Esophagus (tissue), 2 donors: Measurements from ENCODE around the gene SC5D. TPM values are rescaled to one million over a fixed set of nuclear protein-coding genes. Genes with fewer than 3 reads are reported as not detected.

Experiments used
- H3K27ac ChIP-seq, 2 donors: one replicate each; pipeline ENCODE4 v1.5.1; 2013; ENCODE audit warnings: low read depth in 2 of 2, mild to moderate bottlenecking in 2 of 2, inconsistent platforms in 1 of 2, low read length in 1 of 2, moderate library complexity in 1 of 2
- H3K27me3 ChIP-seq, 2 donors: one replicate each; pipeline ENCODE4 v1.6.1; 2013; ENCODE audit warnings: low read length in 2 of 2, control low read depth in 1 of 2, mild to moderate bottlenecking in 1 of 2; ENCODE audit not compliant: insufficient read depth in 2 of 2, control insufficient read depth in 1 of 2
- H3K36me3 ChIP-seq, 2 donors: one replicate each; pipeline ENCODE4 v1.6.1; 2013; ENCODE audit warnings: low read length in 1 of 2; ENCODE audit not compliant: control insufficient read depth in 2 of 2, insufficient read depth in 2 of 2
- H3K4me1 ChIP-seq, 2 donors: one replicate each; pipeline ENCODE4 v1.6.1; 2013; ENCODE audit warnings: low read length in 1 of 2; ENCODE audit not compliant: control insufficient read depth in 2 of 2, insufficient read depth in 2 of 2
- H3K4me3 ChIP-seq, 2 donors: one replicate each; pipeline ENCODE4 v1.5.1; 2013; ENCODE audit warnings: low read length in 2 of 2, mild to moderate bottlenecking in 2 of 2, low read depth in 1 of 2, moderate library complexity in 1 of 2
- H3K9me3 ChIP-seq, 2 donors: one replicate each; pipeline ENCODE4 v1.6.1; 2013; ENCODE audit warnings: mild to moderate bottlenecking in 2 of 2, low read depth in 1 of 2, low read length in 1 of 2, moderate library complexity in 1 of 2; ENCODE audit not compliant: control insufficient read depth in 2 of 2, insufficient read depth in 1 of 2
- WGBS, 2 donors: extraction: QIAGEN DNeasy Blood & Tissue Kit; methylation state at CpG; one replicate each; pipeline ENCODE4 v1.1.7; 2013; 5-methylcytosine and 5-hydroxymethylcytosine counted together
- polyA plus RNA-seq, 2 donors: library from polyadenylated mRNA; stranded (reverse); fragments of 200-250 nt; gene quantifications; one replicate each; pipeline ENCODE4 v1.2.3, GENCODE V29; 2013
- donor health status: healthy with polysubstance abuse.
- donor health status: Bipolar disorder and iron deficiency.

SC5D gene, protein sequence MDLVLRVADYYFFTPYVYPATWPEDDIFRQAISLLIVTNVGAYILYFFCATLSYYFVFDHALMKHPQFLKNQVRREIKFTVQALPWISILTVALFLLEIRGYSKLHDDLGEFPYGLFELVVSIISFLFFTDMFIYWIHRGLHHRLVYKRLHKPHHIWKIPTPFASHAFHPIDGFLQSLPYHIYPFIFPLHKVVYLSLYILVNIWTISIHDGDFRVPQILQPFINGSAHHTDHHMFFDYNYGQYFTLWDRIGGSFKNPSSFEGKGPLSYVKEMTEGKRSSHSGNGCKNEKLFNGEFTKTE
- 10 to 100 TPM; 37.2 to 40.6 TPM for polyA plus RNA-seq

DNA sequence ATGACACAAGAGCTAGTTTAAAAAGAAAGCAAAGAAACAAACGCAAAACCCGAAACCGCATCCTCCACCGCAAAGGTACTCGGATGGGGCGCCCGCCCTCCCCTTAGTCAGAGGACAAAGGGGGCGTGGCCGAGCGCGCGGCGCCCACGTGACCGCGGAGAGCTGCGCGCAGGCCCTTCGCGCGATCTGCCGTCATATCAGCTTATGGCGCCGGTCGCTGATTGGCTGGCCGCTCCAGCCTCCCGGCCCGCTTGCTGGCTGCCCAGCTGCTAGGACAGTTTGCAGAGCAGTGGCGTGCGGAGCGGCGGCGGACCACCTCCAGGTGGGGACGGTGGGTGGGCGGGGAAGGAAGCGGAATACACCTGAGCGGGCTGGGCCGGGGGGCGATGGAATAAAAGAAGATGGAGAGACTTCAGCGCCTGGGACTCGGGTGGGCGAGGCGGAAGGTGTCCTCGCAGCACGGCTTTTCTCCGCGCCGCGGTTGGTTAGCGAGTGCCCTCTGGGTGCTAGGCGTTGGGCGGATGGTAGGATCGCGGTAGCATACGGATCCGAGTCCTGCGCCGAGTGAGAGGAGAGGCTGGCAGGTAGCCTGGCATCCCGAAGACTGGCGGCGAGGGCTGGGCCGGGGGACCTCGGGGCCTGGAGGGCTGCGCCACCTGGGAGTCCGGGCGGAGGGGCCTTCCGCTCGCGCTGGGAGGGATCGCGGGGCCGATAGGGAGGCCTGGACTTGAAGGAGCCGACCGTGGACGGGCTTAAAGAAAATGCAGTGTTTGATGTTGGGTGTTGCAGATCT is at the start of gene SC5D:
SC5D (plus strand) TSS at position 277 of the 793 bp plus-strand sequence. CDS start 10,605 bp downstream, outside the sequence.
- H3K4me3 ChIP-seq, result peak within 1 kb of the TSS; percentile 81 to 86
- H3K4me1 ChIP-seq, result no peaks in the 10 kb centered on the region
- H3K27me3 ChIP-seq, result no peaks in the 10 kb centered on the region
- WGBS, 2 donors, result 0% methylated on average over 75 of the region's 75 CpGs
- H3K36me3 ChIP-seq, result no peaks in the 10 kb centered on the region
- H3K27ac ChIP-seq, result peak within 1 kb of the TSS; percentile 91 to 94
- H3K9me3 ChIP-seq, result no peaks in the 10 kb centered on the region

DNA sequence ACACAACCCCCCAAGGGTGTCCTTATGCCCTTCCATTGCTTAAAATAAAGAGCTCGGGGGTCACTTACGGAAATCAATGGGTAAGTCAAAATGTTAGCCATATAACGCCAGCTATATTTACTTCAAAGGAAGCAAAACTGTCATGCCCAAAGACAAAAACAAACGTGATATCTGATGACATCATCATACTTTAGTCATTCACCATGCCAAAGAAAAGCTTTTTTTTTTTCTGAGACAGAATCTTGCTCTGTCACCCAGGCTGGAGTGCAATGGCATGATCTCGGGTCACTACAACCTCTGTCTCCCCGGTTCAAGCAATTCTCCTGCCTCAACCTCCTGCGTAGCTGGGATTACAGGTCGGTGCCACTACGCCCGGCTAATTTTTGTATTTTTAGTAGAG is 47.7 kb upstream of the SC5D start:
- Histone ChIP-seq H3K9me3 (no peaks in the 10 kb centered on the region), H3K27me3 (no peaks in the 10 kb centered on the region), H3K27ac (no peak overlapping the region), H3K36me3 (no peaks in the 10 kb centered on the region), H3K4me1 (peaks cover 0 to 8% of the 10 kb centered on the region in 2 donors), H3K4me3 (no peak overlapping the region)
- WGBS, 2 donors, result 81 to 82% methylated on average over 10 of the region's 10 CpGs

DNA sequence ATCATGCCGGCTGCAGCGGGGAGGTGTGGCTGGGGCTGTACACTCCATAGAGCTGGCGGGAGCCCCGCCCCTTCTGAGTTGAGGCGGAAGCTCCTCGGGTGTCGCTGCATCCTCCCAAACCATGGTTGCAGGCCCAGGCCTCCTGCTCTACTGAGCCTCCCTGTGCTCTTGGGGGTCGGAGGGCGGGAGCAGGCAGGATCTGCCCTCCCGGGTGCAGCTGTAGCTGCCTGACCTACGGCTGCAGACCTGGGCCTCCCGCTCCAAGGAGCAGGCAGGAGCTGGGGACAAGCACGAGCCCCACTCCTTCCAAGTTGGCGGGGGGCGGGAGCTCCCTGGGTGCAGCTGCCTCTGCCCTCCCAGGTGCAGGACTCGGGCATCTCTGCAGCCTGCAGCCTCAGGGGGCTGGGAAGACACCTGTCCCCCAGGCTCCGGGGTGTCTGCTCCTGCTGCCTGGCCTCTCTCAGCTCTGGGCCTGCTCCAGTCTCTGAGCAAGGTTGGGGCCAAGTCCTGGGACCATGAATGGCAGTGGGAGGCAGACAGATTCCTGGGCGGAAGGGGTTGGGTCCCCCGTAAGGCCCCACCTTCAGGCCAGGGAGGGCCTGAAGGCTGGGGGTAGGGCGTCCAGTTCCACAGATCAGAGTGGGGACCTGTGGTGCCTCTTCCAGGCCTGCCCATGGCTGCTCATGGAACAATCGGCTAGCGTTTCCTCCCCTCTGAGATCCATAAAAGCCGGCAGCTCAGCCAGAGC is 46.4 kb upstream of the SC5D start:
- 88 to 91% methylated on average over 23 of the region's 23 CpGs for WGBS, 2 donors
- no peaks in the 10 kb centered on the region for H3K27me3 ChIP-seq
- no peak overlapping the region for H3K4me3 ChIP-seq
- peaks cover 0 to 4% of the 10 kb centered on the region in 2 donors for H3K4me1 ChIP-seq
- no peak overlapping the region for H3K27ac ChIP-seq
- no peaks in the 10 kb centered on the region for H3K9me3 ChIP-seq
- H3K36me3 ChIP-seq, result no peaks in the 10 kb centered on the region

DNA sequence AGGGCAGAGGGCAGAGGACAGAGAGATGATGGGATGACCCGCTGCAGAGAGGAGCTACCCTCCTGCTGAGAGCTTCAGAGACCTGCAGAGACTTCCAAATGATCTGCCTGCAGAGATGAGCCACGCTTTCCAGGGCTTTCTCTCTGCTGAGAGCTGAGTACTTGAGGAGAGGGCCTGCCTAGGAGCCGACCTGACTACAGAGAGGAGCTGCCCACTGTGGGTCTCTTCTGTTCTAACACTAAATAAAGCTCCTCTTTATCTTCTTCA is 45.9 kb upstream of the SC5D start:
- WGBS, 2 donors, result 82% methylated on average over 3 of the region's 3 CpGs
- no peaks in the 10 kb centered on the region for H3K27me3 ChIP-seq

DNA sequence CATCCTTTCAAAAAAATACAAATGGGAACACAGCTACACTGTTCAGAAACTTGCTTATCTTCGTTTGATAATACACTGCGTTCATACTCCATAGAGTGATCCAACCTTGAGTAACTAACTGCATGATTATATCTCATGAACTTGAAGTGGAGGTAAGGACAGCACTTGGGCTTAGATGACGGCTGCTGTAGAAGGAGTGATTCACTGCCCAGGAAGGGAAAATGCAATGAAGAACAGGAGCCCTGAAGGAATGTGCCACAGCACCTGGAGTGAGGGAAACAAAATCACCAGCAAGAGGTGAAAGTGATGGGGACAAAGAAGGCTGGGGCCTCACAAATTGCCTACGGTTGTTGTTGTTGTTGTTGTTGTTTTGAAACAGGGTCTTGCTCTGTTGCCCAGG is 44.1 kb upstream of the SC5D start:
- Histone ChIP-seq H3K27ac (peak overlapping the region; percentile 56 to 68), H3K9me3 (no peaks in the 10 kb centered on the region), H3K36me3 (no peaks in the 10 kb centered on the region), H3K27me3 (no peaks in the 10 kb centered on the region), H3K4me3 (no peak overlapping the region), H3K4me1 (no peaks in the 10 kb centered on the region)
- WGBS, 2 donors, result 64 to 70% methylated on average over 4 of the region's 4 CpGs

More for the DNA sequence above, 45.9 kb upstream of the SC5D start:
- Histone ChIP-seq H3K4me1 (no peaks in the 10 kb centered on the region), H3K27ac (no peak overlapping the region), H3K36me3 (no peaks in the 10 kb centered on the region), H3K4me3 (no peak overlapping the region), H3K9me3 (no peaks in the 10 kb centered on the region)

DNA sequence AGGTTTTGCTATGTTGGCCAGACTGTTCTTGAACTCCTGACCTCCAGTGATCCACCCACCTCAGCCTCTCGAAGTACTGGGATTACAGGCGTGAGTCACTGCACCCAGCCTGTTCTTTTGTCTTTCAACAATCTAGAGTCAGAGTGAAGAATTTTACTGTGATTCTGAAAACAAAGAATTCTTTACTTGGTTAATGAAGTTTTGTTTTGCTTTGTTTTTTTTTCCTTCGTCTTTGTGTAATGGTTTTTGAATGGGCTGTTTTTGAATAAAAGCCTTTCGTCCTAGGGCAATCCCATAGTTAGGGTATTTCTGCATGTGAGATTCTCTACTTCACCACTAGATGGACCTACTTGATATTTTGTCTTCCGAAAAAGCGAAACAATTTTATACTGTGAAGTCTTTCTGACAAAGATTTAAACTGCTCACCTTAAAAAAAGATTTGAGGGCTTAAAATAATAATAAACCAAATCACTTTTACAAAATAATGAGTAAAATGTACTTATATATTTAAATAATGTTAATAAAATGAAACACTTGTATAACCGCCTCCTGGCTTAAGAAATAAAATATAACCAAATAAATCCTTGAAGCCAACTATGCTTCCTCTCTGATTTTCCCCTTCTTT is 43.4 kb upstream of the SC5D start:
- H3K4me1 ChIP-seq, result no peaks in the 10 kb centered on the region
- no peaks in the 10 kb centered on the region for H3K9me3 ChIP-seq
- peak overlapping the region; percentile 56 to 68 for H3K27ac ChIP-seq
- H3K27me3 ChIP-seq, result no peaks in the 10 kb centered on the region
- 21 to 29% methylated on average over 7 of the region's 7 CpGs for WGBS, 2 donors
- no peaks in the 10 kb centered on the region for H3K36me3 ChIP-seq
- H3K4me3 ChIP-seq, result no peak overlapping the region

DNA sequence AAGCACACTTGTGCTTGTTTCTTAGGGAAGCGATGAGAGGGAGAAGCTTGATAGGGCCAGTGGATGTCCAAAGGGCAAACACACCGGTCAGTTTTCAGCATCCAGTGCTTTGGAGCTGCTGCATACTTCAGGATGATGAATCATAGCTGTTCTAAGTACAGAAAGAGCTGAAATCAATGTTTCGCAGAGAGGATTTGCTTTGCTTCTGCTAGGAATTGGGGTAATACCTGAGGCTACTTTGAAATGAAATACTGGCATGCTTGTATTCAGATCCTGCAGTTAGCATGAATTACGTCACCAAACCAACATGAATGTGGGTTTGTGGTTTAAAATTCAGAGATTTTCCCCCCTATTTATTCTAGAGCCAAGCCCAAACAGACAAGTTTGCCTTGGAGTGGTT is 41.7 kb upstream of the SC5D start:
- no peaks in the 10 kb centered on the region for H3K4me1 ChIP-seq
- 87 to 89% methylated on average over 4 of the region's 4 CpGs for WGBS, 2 donors
- H3K4me3 ChIP-seq, result no peak overlapping the region
- no peaks in the 10 kb centered on the region for H3K27me3 ChIP-seq
- no peak overlapping the region for H3K27ac ChIP-seq
- no peaks in the 10 kb centered on the region for H3K36me3 ChIP-seq
- no peaks in the 10 kb centered on the region for H3K9me3 ChIP-seq

DNA sequence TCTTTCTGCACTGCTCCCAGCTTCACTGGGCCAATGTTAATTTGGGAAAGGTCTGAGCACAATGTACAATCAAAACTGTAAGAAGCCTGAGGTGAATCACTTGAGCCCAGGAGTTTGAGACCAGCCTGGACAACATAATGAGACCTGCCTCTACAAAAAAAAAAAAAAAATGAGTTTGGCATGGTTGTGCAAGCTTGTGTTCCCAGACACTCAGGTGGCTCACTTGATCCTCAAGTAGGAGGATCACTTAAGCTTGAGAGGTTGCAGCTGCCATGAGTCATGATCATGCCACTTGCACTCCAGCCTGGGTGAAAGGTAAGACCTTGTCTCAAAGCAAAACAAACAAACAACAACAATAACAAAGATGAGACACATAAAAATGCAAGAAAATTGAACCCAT is 38.6 kb upstream of the SC5D start:
- H3K36me3 ChIP-seq, result no peaks in the 10 kb centered on the region
- peak overlapping the region in 1 of 2 donors; percentile 16 for H3K27ac ChIP-seq
- H3K27me3 ChIP-seq, result no peaks in the 10 kb centered on the region
- no peaks in the 10 kb centered on the region for H3K9me3 ChIP-seq
- no peaks in the 10 kb centered on the region for H3K4me1 ChIP-seq
- no peak overlapping the region for H3K4me3 ChIP-seq

DNA sequence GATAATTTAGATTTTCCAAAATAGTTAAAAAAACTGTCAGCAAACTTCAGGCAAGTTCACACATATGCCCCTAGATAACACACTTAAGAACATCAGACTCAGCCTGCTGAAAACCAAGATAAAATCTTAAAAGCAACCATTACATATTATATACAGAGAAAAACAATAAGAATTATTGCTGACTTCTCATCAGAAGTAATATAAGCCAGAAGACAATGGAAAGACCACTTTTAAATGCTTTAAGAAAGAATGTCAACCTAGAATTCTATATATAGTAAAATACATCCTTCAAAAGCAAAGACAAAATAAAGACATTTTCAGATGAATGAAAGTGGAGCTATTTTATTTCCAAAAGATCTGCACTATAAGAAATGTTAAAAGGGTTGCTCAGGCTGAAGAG is 37.8 kb upstream of the SC5D start:
- H3K36me3 ChIP-seq, result no peaks in the 10 kb centered on the region
- H3K4me3 ChIP-seq, result no peak overlapping the region
- H3K4me1 ChIP-seq, result no peaks in the 10 kb centered on the region
- H3K27ac ChIP-seq, result no peak overlapping the region
- no peaks in the 10 kb centered on the region for H3K27me3 ChIP-seq
- no peaks in the 10 kb centered on the region for H3K9me3 ChIP-seq
